K562 (cell line): ENCODE measurements around the gene ZFPM1. TPM values are rescaled to one million over a fixed set of nuclear protein-coding genes. Genes with fewer than 3 reads are reported as not detected.
A peak's percentile ranks its signal among the peaks of the same experiment; 100 is the strongest.

Experiments used
- CBFA2T3 ChIP-seq: fragments of 450-650 bp; IDR thresholded peaks from 2 replicates; pipeline ENCODE4 v1.6.1; 2017
- CHAMP1 ChIP-seq: fragments of 450-650 bp; IDR thresholded peaks from 2 replicates; pipeline ENCODE4 v1.6.1; 2016; ENCODE audit warnings: mild to moderate bottlenecking
- DDX20 ChIP-seq: fragments of 450-650 bp; IDR thresholded peaks from 2 replicates; pipeline ENCODE4 v1.6.1; 2016; ENCODE audit warnings: missing genetic modification characterization, low read depth, mild to moderate bottlenecking, missing compliant biosample characterization, moderate library complexity
- EGR1 ChIP-seq: fragments of 450-650 bp; conservative IDR thresholded peaks from 2 replicates; pipeline ENCODE4 v1.6.1; 2017; ENCODE audit warnings: mild to moderate bottlenecking
- HINFP ChIP-seq: fragments of 450-650 bp; conservative IDR thresholded peaks from 2 replicates; pipeline ENCODE4 v1.6.1; 2016; ENCODE audit warnings: missing genetic modification characterization, low read depth, mild to moderate bottlenecking, control low read depth, missing compliant biosample characterization
- HIVEP1 ChIP-seq: fragments of 250-450 bp; sonication (Bioruptor Pico); IDR thresholded peaks from 2 replicates; pipeline ENCODE4 v1.4.0; 2020; ENCODE audit warnings: mild to moderate bottlenecking
- MLLT1 ChIP-seq, 2 experiments: fragments of 450-650 bp; IDR thresholded peaks; 2 replicates each; pipeline ENCODE4 v1.6.1; 2016
- MTA3 ChIP-seq: fragments of 450-650 bp; formaldehyde crosslinking; IDR thresholded peaks from 2 replicates; pipeline ENCODE4 v1.6.1; 2017; ENCODE audit warnings: mild to moderate bottlenecking, borderline replicate concordance
- NCOA1 ChIP-seq: fragments of 450-650 bp; IDR thresholded peaks from 2 replicates; pipeline ENCODE4 v1.6.1; 2016; ENCODE audit warnings: low read depth
- SIN3B ChIP-seq: fragments of 450-650 bp; IDR thresholded peaks from 2 replicates; pipeline ENCODE4 v1.6.1; 2017; ENCODE audit warnings: low read depth, mild to moderate bottlenecking, moderate library complexity
- SRSF3 ChIP-seq: fragments of 200-400 bp; formaldehyde crosslinking; IDR thresholded peaks from 2 replicates; pipeline ENCODE4 v1.6.1; 2016; ENCODE audit warnings: mild to moderate bottlenecking, low read length, moderate library complexity; ENCODE audit not compliant: insufficient read depth
- SUPT5H ChIP-seq: fragments of 450-650 bp; IDR thresholded peaks from 2 replicates; pipeline ENCODE4 v1.6.1; 2016
- U2AF1 ChIP-seq: fragments of 200-400 bp; formaldehyde crosslinking; optimal IDR thresholded peaks from 2 replicates; pipeline ENCODE3; 2017; ENCODE audit warnings: mild to moderate bottlenecking, low read depth, low read length, moderate library complexity
- ZBTB17 ChIP-seq: fragments of 450-650 bp; formaldehyde crosslinking; IDR thresholded peaks from 2 replicates; pipeline ENCODE4 v1.4.0; 2020; ENCODE audit warnings: mild to moderate bottlenecking
- ZKSCAN8 ChIP-seq: fragments of 200-800 bp; sonication (Bioruptor generic); IDR thresholded peaks from 2 replicates; pipeline ENCODE4 v1.6.1; 2016; ENCODE audit warnings: missing genetic modification characterization, missing compliant biosample characterization
- ZNF232 ChIP-seq: sonication (generic); formaldehyde crosslinking; IDR thresholded peaks from 2 replicates; pipeline ENCODE4 v1.8.0; 2022; ENCODE audit warnings: mild to moderate bottlenecking, missing genetic modification reagents
- ZNF311 ChIP-seq: fragments of 250-450 bp; sonication (Bioruptor Pico); IDR thresholded peaks from 2 replicates; pipeline ENCODE4 v1.4.0; 2020; ENCODE audit warnings: mild to moderate bottlenecking, moderate library complexity
- ZNF324 ChIP-seq: fragments of 250-450 bp; sonication (Bioruptor Pico); IDR thresholded peaks from 2 replicates; pipeline ENCODE4 v1.4.0; 2020; ENCODE audit warnings: mild to moderate bottlenecking
- ZNF395 ChIP-seq: fragments of 200-800 bp; sonication (Bioruptor generic); IDR thresholded peaks from 2 replicates; pipeline ENCODE4 v1.6.1; 2017; ENCODE audit warnings: missing genetic modification characterization, missing compliant biosample characterization
- ZNF655 ChIP-seq: fragments of 250-450 bp; sonication (Bioruptor Pico); IDR thresholded peaks from 2 replicates; pipeline ENCODE4 v1.5.0; 2021
- polyA plus RNA-seq, 8 experiments: library from polyadenylated mRNA; depleted of rRNA in 4 of 8; stranded (reverse) in 5 of 8; unstranded in 3 of 8; fragments of >200 nt; fragmentation: Nextera tagmentation in 2 of 8; fragmentation: Illumina TruSeq in 1 of 8; extraction: Ambion mirVana in 2 of 8; extraction: Trizol in 1 of 8; gene quantifications; 2 replicates each; pipeline versions ENCODE4 v1.2.1 to v1.2.3, GENCODE V29; 2011 to 2014; ENCODE audit warnings: inconsistent platforms in 1 of 8, missing spikeins in 1 of 8
- total RNA-seq, 7 experiments: library from RNA; depleted of rRNA in 6 of 7; stranded (reverse); fragments of >200 nt in 6 of 7; fragmentation: Illumina TruSeq in 2 of 7; extraction: Trizol in 2 of 7; gene quantifications; 2 replicates each; pipeline versions ENCODE4 v1.2.1 to v1.2.3, GENCODE V29; 2011 to 2021; ENCODE audit warnings: low replicate concordance in 1 of 7

ZFPM1 gene
- total and polyA plus RNA-seq, 9 of the 15 experiments (the other 6 are each of a cell fraction or from before 2014, with no cell fraction given) = 0.03 to 35.9 (median 1.4) TPM

- TF ChIP-seq CHAMP1 (no peak), SRSF3 (no peak), ZNF324 (CRISPR knock-in tag) (no peak), DDX20 (tag) (no peak), MLLT1 (IDR thresholded peaks at IDR 0.05) (0 out of 4 replicates have a peak, but pooled peaks of 1 of the 2 experiments have one; percentile 23), ZKSCAN8 (CRISPR knock-in tag) (peak; percentile 51; the same call in 1 of the 2 replicates), ZBTB17 (0 out of 2 replicates have a peak, but pooled peaks have one; percentile 18), ZNF655 (CRISPR knock-in tag) (no peak), ZNF395 (CRISPR knock-in tag) (peak; percentile 91), MTA3 (peak; percentile 93; the same call in 1 of the 2 replicates), SUPT5H (no peak), HINFP (tag) (no peak), U2AF1 (no peak), ZNF232 (CRISPR knock-in tag) (no peak), ZNF311 (peak; percentile 74; the same call in 1 of the 2 replicates), EGR1 (peak; percentile 100), HIVEP1 (CRISPR knock-in tag) (no peak), SIN3B (no peak), NCOA1 (peak; percentile 89), CBFA2T3 (peak; percentile 98)
These were observed 44.7 kb downstream of the ZFPM1 start (continued) for GRCh38 chr16:88497561-88498462.
